ENCODE data around the gene GPD1L. TPM values are rescaled to one million over a fixed set of nuclear protein-coding genes. Genes with fewer than 3 reads are reported as not detected.

Gene GPD1L
- total and polyA plus RNA-seq, 2 of the 13 experiments (the other 11 are each of a cell fraction or from before 2014, with no cell fraction given) = 4.9 to 13.7 TPM

- peak; percentile 69; the same call in 1 of the 2 replicates for TF ChIP-seq SNAPC4 (CRISPR knock-in tag; IDR thresholded peaks at IDR 0.05)
- TF ChIP-seq ZNF326 (CRISPR knock-in tag; IDR thresholded peaks at IDR 0.05; ENCODE audit: borderline replicate concordance) = no peak
- TF ChIP-seq ZNF780A (CRISPR knock-in tag; IDR thresholded peaks at IDR 0.05) = no peak
- TF ChIP-seq POLR2AphosphoS2 (IDR thresholded peaks at IDR 0.05; ENCODE audit: low read depth, low read length) = no peak
- TF ChIP-seq MLXIP (CRISPR knock-in tag; IDR thresholded peaks at IDR 0.05; ENCODE audit: borderline replicate concordance) = no peak
- peak; percentile 41; the same call in 1 of the 2 replicates for TF ChIP-seq GABPB1 (CRISPR knock-in tag; IDR thresholded peaks at IDR 0.05)
- TF ChIP-seq TARDBP (CRISPR knock-in tag; IDR thresholded peaks at IDR 0.05) = peak; percentile 96
- no peak for TF ChIP-seq DNMT1 (CRISPR knock-in tag; IDR thresholded peaks at IDR 0.05)
- TF ChIP-seq NR3C1 (CRISPR knock-in tag; IDR thresholded peaks at IDR 0.05) = no peak
- TF ChIP-seq ATRX (CRISPR knock-in tag; IDR thresholded peaks at IDR 0.05; ENCODE audit: borderline replicate concordance) = no peak
- peak; percentile 100 for TF ChIP-seq ZBTB42 (CRISPR knock-in tag; IDR thresholded peaks at IDR 0.05)
- peak; percentile 99 for TF ChIP-seq HNF4A (CRISPR knock-in tag; IDR thresholded peaks at IDR 0.05)
- TF ChIP-seq SP4 (CRISPR knock-in tag; IDR thresholded peaks at IDR 0.05) = no peak
- peak; percentile 93 for TF ChIP-seq TBL1XR1 (IDR thresholded peaks at IDR 0.05; ENCODE audit: borderline replicate concordance, low read length, partially characterized antibody)
- TF ChIP-seq KLF15 (CRISPR knock-in tag; IDR thresholded peaks at IDR 0.05; ENCODE audit: borderline replicate concordance) = no peak
- no peak for TF ChIP-seq SETDB1 (CRISPR knock-in tag; IDR thresholded peaks at IDR 0.05; ENCODE audit: borderline replicate concordance)
- TF ChIP-seq PRDM4 (CRISPR knock-in tag; IDR thresholded peaks at IDR 0.05; ENCODE audit: borderline replicate concordance) = no peak
- no peak for TF ChIP-seq ZNF563 (CRISPR knock-in tag; IDR thresholded peaks at IDR 0.05)
Measured at GRCh38 chr3:32216172-32216783, 109.9 kb downstream of the GPD1L start (continued).
